OCI-LY1 (cell line): ENCODE measurements around the gene RBSN.

Experiments
- H2AFZ ChIP-seq: fragments of 200-600 bp; sonication (generic), shearing (Covaris generic); 2 replicates; pipeline ENCODE4 v1.6.0; 2014; ENCODE audit warnings: antibody characterized with exemption, mild to moderate bottlenecking, low read length
- H3F3A ChIP-seq: fragments of 200-600 bp; sonication (generic), shearing (Covaris generic); 2 replicates; pipeline ENCODE4 v1.6.0; 2014; ENCODE audit warnings: mild to moderate bottlenecking, antibody characterized with exemption, low read length, moderate library complexity; ENCODE audit not compliant: insufficient read depth
- H3K27ac ChIP-seq: fragments of 200-600 bp; sonication (generic); 2 replicates; pipeline ENCODE4 v1.5.1; 2014; ENCODE audit warnings: low read length, mixed run types, mild to moderate bottlenecking, low read depth; ENCODE audit not compliant: poor library complexity, severe bottlenecking
- H3K27me3 ChIP-seq: fragments of 200-600 bp; sonication (generic); 2 replicates; pipeline ENCODE4 v1.6.0; 2014; ENCODE audit warnings: antibody characterized with exemption, mild to moderate bottlenecking, low read length, moderate library complexity; ENCODE audit not compliant: insufficient read depth
- H3K36me3 ChIP-seq: fragments of 200-600 bp; sonication (generic); 2 replicates; pipeline ENCODE4 v1.6.1; 2014; ENCODE audit warnings: mild to moderate bottlenecking, antibody characterized with exemption, low read length, moderate library complexity, mixed read lengths; ENCODE audit not compliant: insufficient read depth
- H3K4me1 ChIP-seq: fragments of 200-600 bp; sonication (generic); 2 replicates; pipeline ENCODE4 v1.5.1; 2014; ENCODE audit warnings: mild to moderate bottlenecking, low read length, moderate library complexity; ENCODE audit not compliant: insufficient read depth, severe bottlenecking
- H3K4me2 ChIP-seq: fragments of 200-600 bp; sonication (generic), shearing (Covaris generic); 2 replicates; pipeline ENCODE4 v1.6.1; 2014; ENCODE audit warnings: low read length
- H3K4me3 ChIP-seq: fragments of 200-600 bp; sonication (generic); 2 replicates; pipeline ENCODE4 v1.5.1; 2014; ENCODE audit warnings: low read length, low read depth, mild to moderate bottlenecking, mixed read lengths; ENCODE audit not compliant: poor library complexity, severe bottlenecking
- H3K79me2 ChIP-seq: fragments of 200-600 bp; shearing (Covaris generic); 2 replicates; pipeline ENCODE4 v1.6.1; 2016; ENCODE audit warnings: mixed run types, low read length, mixed read lengths; ENCODE audit not compliant: insufficient read depth
- H3K9ac ChIP-seq: fragments of 200-600 bp; sonication (generic), shearing (Covaris generic); 2 replicates; pipeline ENCODE4 v1.6.1; 2014; ENCODE audit warnings: mild to moderate bottlenecking, low read length, mixed read lengths
- H3K9me2 ChIP-seq: fragments of 200-600 bp; sonication (generic), shearing (Covaris generic); 2 replicates; pipeline ENCODE4 v1.6.1; 2014; ENCODE audit warnings: low read depth, mild to moderate bottlenecking, low read length, mixed read lengths
- H3K9me3 ChIP-seq: fragments of 200-600 bp; shearing (Covaris generic); 2 replicates; pipeline ENCODE4 v1.6.1; 2014; ENCODE audit warnings: low read length, mixed read lengths
- H4K20me1 ChIP-seq: fragments of 200-600 bp; sonication (generic), shearing (Covaris generic); 2 replicates; pipeline ENCODE4 v1.6.0; 2016; ENCODE audit warnings: mild to moderate bottlenecking, low read length; ENCODE audit not compliant: insufficient read depth
- EZH2 ChIP-seq: fragments of 200-600 bp; sonication (generic), shearing (Covaris generic); IDR thresholded peaks from 2 replicates; pipeline ENCODE4 v1.8.0; 2017; ENCODE audit warnings: borderline replicate concordance, mixed run types, mild to moderate bottlenecking, antibody characterized with exemption, low read length, moderate library complexity, mixed read lengths
- TF ChIP-seq, protein P1 (sequence below): fragments of 200-600 bp; sonication (generic), shearing (Covaris generic); IDR thresholded peaks from 2 replicates; pipeline ENCODE4 v1.5.1; 2017; ENCODE audit warnings: mild to moderate bottlenecking, antibody characterized with exemption, low read length, moderate library complexity, mixed read lengths

Gene RBSN

DNA sequence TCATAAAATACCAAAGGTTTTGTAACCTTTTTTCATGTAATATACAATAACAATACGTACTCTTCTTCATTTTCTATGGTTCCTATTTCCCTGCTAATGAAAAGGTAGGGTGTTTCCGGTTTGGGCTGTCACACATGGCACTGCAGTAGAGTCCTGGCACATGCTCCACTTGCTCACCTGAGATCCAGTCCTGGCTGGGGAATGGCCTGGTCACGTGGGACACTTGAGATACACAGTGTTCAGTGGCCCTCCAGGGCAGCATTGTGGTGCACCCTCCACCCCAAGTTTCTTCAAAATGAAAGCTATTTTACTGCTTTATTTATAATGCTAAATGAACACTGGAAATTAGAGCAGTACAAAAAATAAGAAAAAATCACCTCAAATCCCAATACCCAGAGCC, 57.0 kb downstream of the RBSN start:
- H3K9me2 ChIP-seq, result no peaks in the 10 kb centered on the region
- no peaks in the 10 kb centered on the region for H3F3A ChIP-seq
- no peaks in the 10 kb centered on the region for H3K9me3 ChIP-seq
- H4K20me1 ChIP-seq, result no peaks in the 10 kb centered on the region
- TF ChIP-seq, protein P1, sequence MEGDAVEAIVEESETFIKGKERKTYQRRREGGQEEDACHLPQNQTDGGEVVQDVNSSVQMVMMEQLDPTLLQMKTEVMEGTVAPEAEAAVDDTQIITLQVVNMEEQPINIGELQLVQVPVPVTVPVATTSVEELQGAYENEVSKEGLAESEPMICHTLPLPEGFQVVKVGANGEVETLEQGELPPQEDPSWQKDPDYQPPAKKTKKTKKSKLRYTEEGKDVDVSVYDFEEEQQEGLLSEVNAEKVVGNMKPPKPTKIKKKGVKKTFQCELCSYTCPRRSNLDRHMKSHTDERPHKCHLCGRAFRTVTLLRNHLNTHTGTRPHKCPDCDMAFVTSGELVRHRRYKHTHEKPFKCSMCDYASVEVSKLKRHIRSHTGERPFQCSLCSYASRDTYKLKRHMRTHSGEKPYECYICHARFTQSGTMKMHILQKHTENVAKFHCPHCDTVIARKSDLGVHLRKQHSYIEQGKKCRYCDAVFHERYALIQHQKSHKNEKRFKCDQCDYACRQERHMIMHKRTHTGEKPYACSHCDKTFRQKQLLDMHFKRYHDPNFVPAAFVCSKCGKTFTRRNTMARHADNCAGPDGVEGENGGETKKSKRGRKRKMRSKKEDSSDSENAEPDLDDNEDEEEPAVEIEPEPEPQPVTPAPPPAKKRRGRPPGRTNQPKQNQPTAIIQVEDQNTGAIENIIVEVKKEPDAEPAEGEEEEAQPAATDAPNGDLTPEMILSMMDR, result no peak
- no peak for TF ChIP-seq EZH2
- H3K4me3 ChIP-seq, result no peak overlapping the region
- peaks cover 97% of the 10 kb centered on the region for H3K36me3 ChIP-seq
- no peak overlapping the region for H3K4me2 ChIP-seq
- H3K27me3 ChIP-seq, result no peaks in the 10 kb centered on the region
- H2AFZ ChIP-seq, result no peak overlapping the region
- no peaks in the 10 kb centered on the region for H3K4me1 ChIP-seq
- H3K9ac ChIP-seq, result no peak overlapping the region
- H3K79me2 ChIP-seq, result no peaks in the 10 kb centered on the region
- H3K27ac ChIP-seq, result no peak overlapping the region

DNA sequence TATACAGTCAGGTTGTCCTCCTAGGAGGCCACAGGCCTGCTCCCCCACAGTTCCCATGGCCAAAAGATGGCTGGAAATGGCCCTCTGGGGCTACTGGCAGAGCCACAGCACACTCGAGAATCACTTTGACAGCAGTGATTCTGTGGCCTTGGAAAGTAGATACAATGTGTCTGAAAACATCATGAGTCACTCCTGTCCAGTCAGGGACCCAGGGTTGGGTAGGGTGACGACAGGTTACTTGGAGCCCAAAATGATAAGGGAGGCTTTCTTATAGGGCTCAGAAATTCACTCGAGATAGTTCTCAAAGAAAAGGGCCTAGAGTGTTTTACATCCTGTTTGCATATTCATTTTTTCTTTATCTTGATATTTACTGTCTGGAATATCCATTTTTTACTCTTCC, 58.1 kb downstream of the RBSN start:
- Histone ChIP-seq H3K27me3 (no peaks in the 10 kb centered on the region), H3K27ac (no peak overlapping the region), H4K20me1 (no peaks in the 10 kb centered on the region), H3K4me1 (no peaks in the 10 kb centered on the region), H3K4me3 (no peak overlapping the region), H3K4me2 (no peak overlapping the region), H2AFZ (no peak overlapping the region), H3K9ac (no peak overlapping the region), H3K9me3 (no peaks in the 10 kb centered on the region), H3K36me3 (peaks cover 96% of the 10 kb centered on the region), H3F3A (no peaks in the 10 kb centered on the region), H3K79me2 (no peaks in the 10 kb centered on the region), H3K9me2 (no peaks in the 10 kb centered on the region)
- TF ChIP-seq, protein P1, result no peak
- TF ChIP-seq EZH2, result no peak

DNA sequence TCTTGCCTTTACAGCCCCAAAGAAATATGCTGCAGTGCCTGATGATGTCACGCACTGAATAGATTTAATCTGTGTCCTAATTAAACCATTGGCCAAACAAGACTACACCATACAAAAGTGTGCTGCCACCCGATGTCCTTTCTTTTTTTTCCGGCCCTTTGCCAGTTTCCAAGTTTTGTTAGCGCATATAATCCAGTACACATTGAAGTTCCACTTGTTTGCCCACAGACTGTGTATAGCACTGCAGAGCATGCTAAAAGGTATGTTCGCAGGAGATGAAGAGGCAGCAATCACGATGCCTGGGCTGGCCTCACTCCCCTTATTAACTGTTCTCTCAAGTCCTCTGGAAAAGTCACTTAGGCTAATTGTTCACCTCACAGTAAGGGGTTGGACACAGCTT, 60.6 kb downstream of the RBSN start:
- Histone ChIP-seq H3F3A (no peaks in the 10 kb centered on the region), H3K4me1 (no peaks in the 10 kb centered on the region), H3K4me3 (no peak overlapping the region), H3K79me2 (no peaks in the 10 kb centered on the region), H3K4me2 (no peak overlapping the region), H3K9me2 (no peaks in the 10 kb centered on the region), H3K9ac (no peak overlapping the region), H3K27me3 (no peaks in the 10 kb centered on the region), H4K20me1 (no peaks in the 10 kb centered on the region), H3K9me3 (no peaks in the 10 kb centered on the region), H3K36me3 (peaks cover 83% of the 10 kb centered on the region), H2AFZ (no peak overlapping the region), H3K27ac (no peak overlapping the region)
- no peak for TF ChIP-seq EZH2
- TF ChIP-seq, protein P1, result no peak
